ENCODE measurements around the gene POU3F2.

- TF ChIP-seq CTCF (IDR thresholded peaks at IDR 0.05) (no peak), POLR2AphosphoS5 (IDR thresholded peaks at IDR 0.05) (no peak), EP300 (IDR thresholded peaks at IDR 0.05) (no peak)
These were observed 37.4 kb downstream of the POU3F2 start for GRCh38 chr6:98871821-98872220.
